Right lobe of liver (tissue), 6 donors: Measurements from ENCODE around the gene OR51S1. TPM values are rescaled to one million over a fixed set of nuclear protein-coding genes. Genes with fewer than 3 reads are reported as not detected.

Source experiments
- ATAC-seq, 4 donors: fragments of 200-7000 bp; cut with Tn5 transposase; one replicate each; pipeline ENCODE4 v1.9.1; 2020; ENCODE audit warnings: mild to moderate bottlenecking in 4 of 4, moderate library complexity in 4 of 4
- DNase-seq, 3 donors: peaks; one replicate each; pipeline ENCODE4 v3.0.0-alpha.2; 2020
- H3K27ac ChIP-seq, 3 donors: fragments of 200-600 bp; one replicate each; pipeline ENCODE4 v1.8.0; 2022
- H3K27me3 ChIP-seq, 2 donors: fragments of 200-600 bp; one replicate each; pipeline ENCODE4 v1.8.0; 2022
- H3K36me3 ChIP-seq, 4 donors: fragments of 200-600 bp; sonication (generic) in 1 of 4; one replicate each; pipeline versions ENCODE4 v1.5.1 to v1.8.0; 2017 to 2022; ENCODE audit warnings: control low read depth in 1 of 4
- H3K4me1 ChIP-seq, 4 donors: fragments of 200-600 bp; sonication (generic) in 1 of 4; one replicate each; pipeline versions ENCODE4 v1.5.1 to v1.8.0; 2017 to 2022; ENCODE audit warnings: control low read depth in 1 of 4
- H3K4me3 ChIP-seq, 3 donors: fragments of 200-600 bp; one replicate each; pipeline ENCODE4 v1.8.0; 2022
- H3K9me3 ChIP-seq, 4 donors: fragments of 200-600 bp; sonication (generic) in 1 of 4; one replicate each; pipeline versions ENCODE4 v1.5.1 to v1.8.0; 2017 to 2022; ENCODE audit warnings: control low read depth in 1 of 4
- CTCF ChIP-seq, 4 donors: fragments of 200-600 bp in 3 of 4; fragments of 450-650 bp in 1 of 4; IDR thresholded peaks; one replicate each; pipeline versions ENCODE4 v1.5.1 to v1.8.0; 2016 to 2022; ENCODE audit warnings: antibody characterized with exemption in 4 of 4, mild to moderate bottlenecking in 2 of 4
- POLR2A ChIP-seq: fragments of 450-650 bp; IDR thresholded peaks from one replicate; pipeline ENCODE4 v1.6.1; 2017; ENCODE audit warnings: antibody characterized with exemption, mild to moderate bottlenecking
- WGBS: methylation state at CpG from one replicate; pipeline ENCODE4 v1.1.6; 2018; ENCODE audit warnings: low coverage, low lambda C conversion rate; ENCODE audit not compliant: insufficient coverage; ENCODE audit errors: missing lambda C conversion rate; 5-methylcytosine and 5-hydroxymethylcytosine counted together
- intact Hi-C, 2 donors: fragments of 100-400 bp; cut with DNase I; formaldehyde crosslinking; loops; one replicate each; pipeline versions ENCODE4 v1.11.2 to v1.14.1; 2022
- total RNA-seq, 6 experiments: library from RNA; depleted of rRNA in 2 of 6; stranded (reverse); fragments of >200 nt in 2 of 6; fragmentation: NEBNext Ultra II Directional in 3 of 6; extraction: Animal tissue kit (Norgen Biotek cat#: 25700) in 3 of 6; gene quantifications; one replicate each; pipeline versions ENCODE4 v1.1.0 to v1.2.4, GENCODE V29; 2016 to 2023
- donor health status: DM: no; HTN: yes; CAD: no.
- donor health status: DM: no; HTN: no; CAD: no.
- donor health status: DM: no; HTN: no; CAD: no.
- donor health status: DM: no; HTN: yes; CAD: no.
- donor health status: DM: no; HTN: yes; CAD: no.

OR51S1 gene
- total RNA-seq, 6 experiments from 2014 or later, result not detected

- DNase-seq, result no peak
- no peak overlapping the region for H3K27ac ChIP-seq
- TF ChIP-seq CTCF (IDR thresholded peaks at IDR 0.05) (no peak), POLR2A (no peak)
- no peaks in the 10 kb centered on the region for H3K9me3 ChIP-seq
- no peaks in the 10 kb centered on the region for H3K4me1 ChIP-seq
- H3K4me3 ChIP-seq, result no peak overlapping the region
- intact Hi-C loops, result no loop called here
- H3K27me3 ChIP-seq, result no peaks in the 10 kb centered on the region
- WGBS, result 52% methylated on average over 3 of the region's 3 CpGs
- no peak for ATAC-seq
- H3K36me3 ChIP-seq, result no peaks in the 10 kb centered on the region
These were observed 37.2 kb upstream of the OR51S1 start for GRCh38 chr11:4886186-4886585.

GRCh38 chr11:4884361-4884760 lies 35.4 kb upstream of the OR51S1 start:
- TF ChIP-seq POLR2A (no peak), CTCF (IDR thresholded peaks at IDR 0.05) (no peak)
- H3K9me3 ChIP-seq, result no peaks in the 10 kb centered on the region
- no peaks in the 10 kb centered on the region for H3K36me3 ChIP-seq
- H3K27ac ChIP-seq, result no peak overlapping the region
- DNase-seq (no peak), ATAC-seq (no peak)
- no peaks in the 10 kb centered on the region for H3K4me1 ChIP-seq
- H3K4me3 ChIP-seq, result no peak overlapping the region
- WGBS, result 52% methylated on average over 3 of the region's 3 CpGs
- no peaks in the 10 kb centered on the region for H3K27me3 ChIP-seq
- intact Hi-C loops, result no loop called here

- H3K4me1 ChIP-seq, result no peaks in the 10 kb centered on the region
- no peaks in the 10 kb centered on the region for H3K36me3 ChIP-seq
- WGBS, result 61% methylated on average over 5 of the region's 5 CpGs
- no peak for ATAC-seq
- no peak for TF ChIP-seq POLR2A
- no peak for TF ChIP-seq CTCF (IDR thresholded peaks at IDR 0.05)
- no peaks in the 10 kb centered on the region for H3K27me3 ChIP-seq
- no peak overlapping the region for H3K4me3 ChIP-seq
- no peak for DNase-seq
- H3K27ac ChIP-seq, result no peak overlapping the region
- intact Hi-C loops, result no loop called here
- H3K9me3 ChIP-seq, result no peaks in the 10 kb centered on the region
These were observed 33.5 kb upstream of the OR51S1 start for GRCh38 chr11:4882543-4882942.

GRCh38 chr11:4881860-4882500 lies 33.0 kb upstream of the OR51S1 start, which contains the start of gene OR51T1:
OR51T1 (plus strand) TSS chr11:4881900; CDS start chr11:4881900, 0 bp downstream.
- intact Hi-C loops, result no loop called here
- ATAC-seq (no peak), DNase-seq (no peak)
- Histone ChIP-seq H3K9me3 (no peaks in the 10 kb centered on the region), H3K4me1 (no peaks in the 10 kb centered on the region), H3K36me3 (no peaks in the 10 kb centered on the region), H3K27me3 (no peaks in the 10 kb centered on the region), H3K4me3 (no peak within 1 kb of the TSS), H3K27ac (no peak within 1 kb of the TSS)
- whole genome bisulfite sequencing, result 29% methylated on average over 7 of the region's 8 CpGs
- TF ChIP-seq CTCF (IDR thresholded peaks at IDR 0.05) (no peak), POLR2A (no peak)
